ENCODE data around the gene ADAMTS2.

ADAMTS2 gene

DNA sequence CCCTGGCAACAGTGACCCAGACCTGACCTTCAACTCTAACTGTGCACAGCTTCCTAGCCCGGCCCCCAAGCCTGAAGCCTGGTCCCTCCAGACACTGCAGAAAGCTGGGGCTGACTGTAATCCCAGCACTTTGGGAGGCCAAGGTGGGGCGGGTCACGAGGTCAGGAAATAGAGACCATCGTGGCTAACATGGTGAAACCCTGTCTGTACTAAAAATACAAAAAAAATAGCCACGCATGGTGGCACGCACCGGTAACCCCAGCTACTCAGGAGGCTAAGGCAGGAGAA, 35.9 kb downstream of the ADAMTS2 start:
- no peak for DNase-seq

- DNase-seq: no peak
Observed at GRCh38 chr5:179308563-179309382, 36.5 kb downstream of the ADAMTS2 start.

GRCh38 chr5:179307931-179308471, 37.3 kb downstream of the ADAMTS2 start:
- DNase-seq: no peak

DNA sequence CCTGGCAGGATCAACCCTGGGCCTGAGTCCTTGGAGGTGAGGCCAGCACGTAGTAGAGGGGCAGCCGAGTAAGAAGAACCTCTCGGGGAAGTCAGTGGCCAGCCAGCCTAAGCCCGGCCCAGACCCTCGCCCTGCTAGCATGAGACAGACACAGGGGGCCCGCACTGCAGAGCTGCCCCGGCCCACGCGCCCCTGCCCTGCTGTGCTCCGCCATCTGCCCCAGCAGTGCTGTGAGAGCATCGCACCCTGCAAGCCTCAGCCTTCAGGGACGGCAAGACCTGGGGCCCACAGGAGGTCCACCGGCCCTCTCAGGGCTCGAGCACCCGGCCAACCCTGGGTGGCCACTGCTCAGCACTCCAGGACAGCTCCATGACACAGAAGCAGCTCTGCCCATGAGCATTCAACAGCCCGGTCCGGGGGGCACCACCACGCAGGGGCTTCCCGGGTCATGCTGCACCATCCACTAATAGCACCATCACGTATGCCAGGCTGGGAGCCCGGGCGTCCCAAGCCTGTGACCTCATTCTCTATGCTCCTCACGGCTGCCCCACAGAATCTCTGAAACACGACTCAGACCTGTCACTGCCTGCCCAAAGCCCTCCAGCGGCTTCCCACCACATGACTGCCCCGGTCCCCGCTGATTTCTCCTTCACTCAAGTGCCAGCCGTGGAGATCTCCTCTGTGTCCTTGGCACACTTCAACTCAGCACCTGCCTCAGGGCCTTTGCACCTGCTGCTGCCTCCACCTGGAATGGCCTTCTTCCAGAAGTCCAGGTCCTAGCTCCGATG, 38.1 kb downstream of the ADAMTS2 start:
- DNase-seq: no peak

GRCh38 chr5:179306191-179307012, 38.9 kb downstream of the ADAMTS2 start:
- DNase-seq: no peak

DNA sequence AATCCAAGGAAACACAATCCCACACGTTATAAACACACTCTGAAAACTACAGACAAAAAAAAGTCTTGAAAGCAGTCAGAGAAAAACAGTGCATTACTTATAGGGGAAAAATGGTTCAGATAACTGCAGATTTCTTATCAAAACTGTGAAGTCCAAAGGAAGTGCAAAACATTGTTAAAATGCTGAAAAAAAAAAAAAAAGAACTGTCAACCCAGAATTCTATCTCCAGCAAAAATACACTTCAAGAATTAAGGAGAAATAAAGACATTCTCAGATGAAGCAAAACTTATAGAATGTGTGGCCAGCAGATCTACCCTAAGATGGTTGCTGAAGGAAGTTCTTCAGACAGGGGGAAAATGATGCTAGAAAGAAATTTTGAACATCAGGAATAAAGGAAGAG, 40.4 kb downstream of the ADAMTS2 start:
- DNase-seq: no peak

- DNase-seq: no peak
Observed at GRCh38 chr5:179304466-179304865, 40.8 kb downstream of the ADAMTS2 start.

DNA sequence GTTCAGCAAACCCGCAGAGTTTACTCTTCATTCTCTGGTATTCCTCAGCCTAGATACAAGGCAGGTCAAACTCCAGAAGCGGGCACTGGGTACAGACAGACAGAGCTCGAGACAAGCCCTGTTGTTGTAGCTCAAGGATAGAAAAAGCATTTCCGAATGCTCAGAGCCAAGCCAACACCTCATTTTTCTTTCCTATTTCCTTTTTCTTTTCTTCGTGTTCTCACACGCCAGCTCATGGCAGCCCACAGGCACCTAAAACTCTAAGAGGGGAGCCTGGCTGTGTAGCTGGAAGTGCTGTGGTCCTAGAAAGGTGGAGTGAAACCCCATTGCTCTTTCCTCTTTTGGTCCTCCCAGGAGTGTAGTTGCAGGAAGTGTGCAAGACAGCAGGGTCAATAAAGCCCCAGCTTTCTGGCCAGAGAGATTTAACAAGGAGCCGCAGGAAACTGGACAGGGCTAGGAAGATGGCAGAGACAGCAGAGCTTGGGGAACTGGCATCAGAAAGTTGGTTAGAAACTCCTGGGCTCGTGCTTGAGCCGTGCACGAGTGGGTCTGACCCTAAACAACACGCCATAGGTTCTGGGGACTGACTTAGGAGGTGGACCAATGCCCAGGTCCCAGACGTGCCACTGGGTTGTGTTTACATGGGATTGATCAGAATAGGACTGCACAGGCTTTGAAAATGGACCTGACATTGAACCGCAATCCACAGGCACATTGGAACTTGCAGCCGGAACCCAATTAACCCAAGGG, 41.6 kb downstream of the ADAMTS2 start:
- DNase-seq: no peak

- DNase-seq: no peak
Observed at GRCh38 chr5:179302499-179303185, 42.6 kb downstream of the ADAMTS2 start.

GRCh38 chr5:179301796-179302195, 43.5 kb downstream of the ADAMTS2 start:
- DNase-seq: no peak

- no peak for DNase-seq
Observed at GRCh38 chr5:179301376-179301775, 43.9 kb downstream of the ADAMTS2 start.

DNA sequence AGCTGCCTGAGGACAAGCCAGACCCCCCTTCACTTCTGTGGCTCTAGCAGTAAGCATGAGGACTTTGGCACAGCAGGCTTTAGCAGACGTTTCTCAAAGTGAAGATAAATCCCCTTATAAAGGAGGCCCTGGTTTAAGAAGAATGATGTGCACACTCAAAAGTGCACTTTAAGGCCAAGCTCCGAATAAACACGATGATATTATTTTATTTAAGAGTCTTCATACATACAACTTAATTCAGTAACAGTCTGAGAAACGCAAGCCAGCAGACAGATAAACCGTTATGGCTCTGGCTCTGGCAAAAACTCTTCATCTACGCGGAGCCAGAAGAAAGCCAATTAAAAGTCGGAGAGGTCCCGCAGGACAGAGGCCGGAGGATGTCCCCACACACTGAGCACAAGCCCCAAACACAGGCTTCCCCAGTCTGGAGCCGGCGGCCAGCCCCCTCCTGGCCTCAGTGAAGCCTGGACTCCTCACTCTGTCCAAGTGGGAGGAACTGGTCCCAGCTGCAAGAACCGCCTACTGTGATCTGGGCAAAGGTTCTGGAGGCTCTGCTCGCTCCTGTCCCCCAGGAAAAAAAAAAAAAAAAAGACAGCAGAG, 44.6 kb downstream of the ADAMTS2 start:
- DNase-seq: no peak

DNA sequence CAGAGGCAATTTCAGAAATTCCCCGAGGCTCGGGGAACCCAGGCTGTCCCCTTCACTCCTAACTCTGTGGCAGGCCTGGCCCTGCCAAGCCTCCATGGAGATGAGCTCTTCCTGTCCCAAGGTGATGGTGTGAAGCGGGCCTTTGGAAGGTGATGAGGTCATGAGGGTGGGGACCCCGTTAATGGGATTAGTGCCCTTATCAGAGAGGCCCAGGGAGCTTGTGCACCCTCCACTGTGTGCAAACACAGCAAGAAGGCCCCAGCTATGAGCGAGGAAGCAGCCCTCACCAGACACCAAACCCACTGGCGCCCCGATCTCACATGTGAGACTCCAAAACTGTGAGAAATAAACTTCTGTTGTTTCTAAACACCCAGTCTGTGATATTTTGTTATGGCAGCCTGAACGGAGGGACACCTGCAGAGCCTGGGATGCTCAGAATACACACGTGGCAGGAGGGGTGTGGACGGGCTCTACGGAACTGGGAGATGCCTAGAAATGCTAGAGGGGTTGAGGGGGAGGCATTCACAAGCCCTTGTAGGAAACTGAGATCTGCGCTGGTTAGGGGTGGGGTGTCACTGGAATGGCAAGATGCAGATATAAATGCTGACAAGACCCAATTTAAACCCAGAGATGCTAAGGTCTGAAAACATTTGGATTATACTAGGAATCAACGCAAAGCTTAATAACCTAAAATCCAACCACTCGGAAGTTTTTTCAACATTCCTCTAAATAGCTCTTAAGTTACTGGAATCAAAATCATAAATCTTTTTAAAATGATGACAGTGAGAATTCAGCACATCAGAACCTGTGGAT, 46.9 kb downstream of the ADAMTS2 start:
- no peak for DNase-seq

DNA sequence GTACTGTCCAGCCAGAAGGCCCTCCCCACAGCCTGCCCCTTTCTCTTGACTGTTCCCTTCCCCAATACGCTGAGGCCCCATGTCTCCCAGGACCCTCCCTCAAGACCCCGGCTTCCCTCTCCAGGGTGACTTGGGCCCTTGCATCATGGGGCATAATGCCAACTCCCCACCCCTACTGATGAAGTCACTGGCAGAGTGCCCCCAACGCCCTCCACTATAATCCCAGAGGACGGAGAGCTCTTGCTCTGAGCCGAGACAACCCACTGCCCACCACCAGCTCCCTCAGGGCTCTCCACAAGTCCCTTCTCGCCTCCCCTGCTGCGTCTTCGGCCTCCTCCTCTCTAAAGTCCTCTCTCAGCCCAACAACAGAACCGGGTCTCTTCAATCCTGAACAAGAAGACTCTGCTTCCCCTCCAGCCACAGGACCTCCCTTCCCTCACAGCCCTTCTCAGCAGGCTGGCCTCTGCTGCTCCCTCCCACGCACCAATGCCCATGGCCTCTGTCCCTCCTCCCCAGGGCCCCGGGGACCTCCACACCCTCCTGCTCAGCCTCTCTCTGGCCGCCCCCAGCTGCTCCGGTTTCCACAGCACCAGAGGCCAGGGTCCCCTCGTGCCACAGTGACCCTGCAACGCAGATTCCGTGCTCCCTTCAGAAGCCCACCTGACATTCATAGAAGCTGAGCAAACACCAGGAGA, 47.6 kb downstream of the ADAMTS2 start:
- no peak for DNase-seq

DNA sequence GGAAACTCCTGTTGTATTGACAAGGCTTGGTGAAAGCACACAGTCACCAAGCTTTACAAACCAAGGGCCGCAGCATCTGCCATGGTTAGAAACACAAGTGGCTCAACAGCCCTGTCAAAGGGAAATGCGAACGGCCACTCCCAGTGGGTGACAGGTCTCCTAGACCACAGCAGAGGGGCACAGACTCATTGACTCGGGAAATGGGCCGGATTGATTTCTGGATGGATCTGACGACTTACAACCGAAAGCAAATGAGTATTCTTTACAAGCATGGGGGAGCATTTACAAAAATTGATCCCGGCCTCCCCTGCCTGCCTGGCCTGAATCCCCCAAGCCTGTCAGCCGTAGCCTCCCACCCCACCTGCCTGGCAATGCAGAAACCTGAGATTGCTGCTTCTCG, 48.2 kb downstream of the ADAMTS2 start:
- no peak for DNase-seq

GRCh38 chr5:179296150-179296821, 49.0 kb downstream of the ADAMTS2 start:
- no peak for DNase-seq

GRCh38 chr5:179295778-179296149, 49.5 kb downstream of the ADAMTS2 start:
- no peak for DNase-seq

DNA sequence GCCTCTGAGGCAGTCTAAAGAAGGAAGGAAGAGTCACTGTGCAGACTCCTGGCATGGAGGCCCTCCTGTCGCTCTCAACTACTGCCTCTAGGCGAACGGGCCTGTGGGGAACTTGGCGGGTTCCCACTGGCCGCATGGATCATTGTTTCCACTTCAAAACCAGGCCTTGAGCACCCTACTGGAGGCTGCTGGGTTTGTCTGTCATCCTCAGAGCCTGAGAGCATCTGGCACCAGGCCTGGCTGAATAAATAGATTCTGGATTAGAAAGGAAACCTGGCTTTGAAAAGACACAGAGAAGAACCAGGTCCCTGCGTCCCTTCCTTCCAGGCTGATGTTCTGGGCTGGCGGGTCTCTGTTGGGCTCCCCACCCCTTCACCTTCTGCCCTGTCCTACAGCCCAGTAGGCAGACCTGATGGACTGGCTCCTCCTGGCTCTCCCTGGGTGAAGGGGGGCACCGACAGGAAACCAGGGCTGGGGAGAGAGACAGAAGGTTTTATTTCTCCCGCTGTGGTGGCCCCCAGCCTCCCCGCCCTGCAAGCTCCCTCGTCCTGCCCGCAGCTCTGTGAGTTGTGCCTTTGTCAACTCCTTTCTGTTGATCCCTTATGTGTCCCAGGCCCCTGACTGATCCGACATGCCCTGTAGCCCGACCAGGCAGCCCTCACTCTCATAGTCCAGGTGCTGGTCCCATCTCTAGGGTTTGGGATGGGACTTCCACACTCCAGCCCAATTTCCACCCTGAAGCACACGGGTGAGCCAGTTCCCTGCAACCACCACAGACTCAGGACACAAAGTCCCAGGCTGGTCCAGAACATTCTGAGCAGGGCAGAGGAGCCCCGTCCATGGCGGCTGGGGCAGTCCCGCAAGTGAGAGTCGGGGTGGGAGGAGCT, 50.1 kb downstream of the ADAMTS2 start:
- no peak for DNase-seq

Data from stimulated activated naive CD4-positive, alpha-beta T cell (primary cell).